HepG2 (cell line): ENCODE data around the gene HSF2BP. TPM values are rescaled to one million over a fixed set of nuclear protein-coding genes. Genes with fewer than 3 reads are reported as not detected.

Source experiments
- ATAC-seq: fragments of 200-7000 bp; cut with Tn5 transposase; 3 replicates; pipeline ENCODE4 v1.9.1; 2020; ENCODE audit warnings: mild to moderate bottlenecking, moderate library complexity
- BruUV-seq: library from RNA; stranded (reverse); fragments of 400-500 nt; replicated peaks from 2 replicates; lab custom pipeline; 2021; lab: Mats Ljungman, UMichigan
- CTCF ChIA-PET: fragments of 300-600 bp; formaldehyde crosslinking; extraction: SDS; loops from one replicate; lab custom pipeline; 2021; ENCODE audit warnings: low total read pairs, inconsistent platforms, low intra/inter-chr PET ratio; lab: Yijun Ruan, JAX
- POLR2A ChIA-PET: fragments of 350-600 bp; sonication (Branson Sonifier 250); formaldehyde crosslinking; loops from one replicate; lab custom pipeline; 2020; ENCODE audit warnings: antibody characterized with exemption, inconsistent platforms; lab: Yijun Ruan, JAX
- DNase-seq: peaks from one replicate; pipeline ENCODE4 v3.0.0-alpha.2; 2015; ENCODE audit warnings: low spot score
- FAIRE-seq: peaks from 3 replicates; lab custom pipeline; 2011; peaks lifted over from hg19 to GRCh38; lab: Jason Lieb, UNC
- H2AFZ ChIP-seq: one replicate; pipeline ENCODE4 v1.6.1; 2011; ENCODE audit warnings: low read length, inconsistent platforms
- H3K27ac ChIP-seq: fragments of 300-600 bp; 3 replicates; pipeline ENCODE4 v1.8.0; 2011; ENCODE audit warnings: mixed run types, mild to moderate bottlenecking, mixed read lengths, low read length, inconsistent platforms; ENCODE audit not compliant: insufficient read depth; ENCODE audit errors: extremely low read length
- H3K27me3 ChIP-seq, 2 experiments: fragments of 200-600 bp in 1 of 2; 2 replicates in 1 of 2; 3 replicates in 1 of 2; pipeline versions ENCODE4 v1.6.0 to v1.8.0; 2011; ENCODE audit warnings: low read length in 2 of 2, mild to moderate bottlenecking in 2 of 2, moderate library complexity in 2 of 2, inconsistent platforms in 1 of 2; ENCODE audit not compliant: insufficient read depth in 2 of 2, control insufficient read depth in 1 of 2
- H3K36me3 ChIP-seq, 2 experiments: fragments of 200-600 bp in 1 of 2; replicated peaks in 1 of 2; 2 replicates in 1 of 2; 3 replicates in 1 of 2; pipeline versions ENCODE4 v1.5.1 to v1.8.0; 2011; ENCODE audit warnings: low read length in 2 of 2, inconsistent platforms in 1 of 2; ENCODE audit not compliant: insufficient read depth in 2 of 2, control insufficient read depth in 1 of 2
- H3K4me1 ChIP-seq: 2 replicates; pipeline ENCODE4 v1.5.1; 2012; ENCODE audit warnings: low read length, inconsistent platforms; ENCODE audit not compliant: insufficient read depth
- H3K4me2 ChIP-seq: 2 replicates; pipeline ENCODE4 v1.6.0; 2011; ENCODE audit warnings: low read depth, low read length, inconsistent platforms
- H3K4me3 ChIP-seq, 3 experiments: fragments of 200-600 bp in 1 of 3; sonication (generic), shearing (Covaris generic) in 1 of 3; replicated peaks in 1 of 3; 2 replicates each; pipeline ENCODE4 v1.5.1; 2011 to 2016; ENCODE audit warnings: low read length in 3 of 3, inconsistent platforms in 2 of 3, low read depth in 2 of 3, mild to moderate bottlenecking in 2 of 3, control low read depth in 1 of 3, mixed read lengths in 1 of 3; ENCODE audit not compliant: insufficient read depth in 1 of 3
- H3K79me2 ChIP-seq: one replicate; pipeline ENCODE4 v1.6.1; 2011; ENCODE audit warnings: low read length, inconsistent platforms; ENCODE audit not compliant: insufficient read depth
- H3K9ac ChIP-seq: 2 replicates; pipeline ENCODE4 v1.6.0; 2011; ENCODE audit warnings: mild to moderate bottlenecking, low read depth, low read length, inconsistent platforms; ENCODE audit not compliant: insufficient read depth
- H3K9me3 ChIP-seq: 2 replicates; pipeline ENCODE4 v1.5.1; 2012; ENCODE audit warnings: mild to moderate bottlenecking, low read length
- H4K20me1 ChIP-seq: 2 replicates; pipeline ENCODE4 v1.6.0; 2011; ENCODE audit warnings: inconsistent platforms, mild to moderate bottlenecking, low read length, moderate library complexity; ENCODE audit not compliant: insufficient read depth
- CHD4 ChIP-seq: fragments of 200-600 bp; sonication (generic); IDR thresholded peaks from 2 replicates; pipeline ENCODE4 v1.7.0; 2017; ENCODE audit warnings: mild to moderate bottlenecking, low read length, borderline replicate concordance
- ELF3 ChIP-seq: IDR thresholded peaks from 2 replicates; pipeline ENCODE4 v1.6.1; 2016; ENCODE audit warnings: missing genetic modification reagents, missing compliant biosample characterization
- EP300 ChIP-seq, 3 experiments: sonication (generic) in 1 of 3; formaldehyde crosslinking in 1 of 3; IDR thresholded peaks; 2 replicates each; pipeline versions ENCODE4 v1.5.1 to v1.6.1; 2011 to 2020; ENCODE audit warnings: low read depth in 2 of 3, low read length in 2 of 3, borderline replicate concordance in 1 of 3, improper control_type of control experiment in 1 of 3, mild to moderate bottlenecking in 1 of 3, missing genetic modification reagents in 1 of 3, moderate library complexity in 1 of 3
- HNRNPUL1 ChIP-seq: fragments of 200-400 bp; formaldehyde crosslinking; IDR thresholded peaks from 2 replicates; pipeline ENCODE4 v1.6.1; 2017; ENCODE audit warnings: low read depth, mild to moderate bottlenecking, low read length, moderate library complexity
- PHF8 ChIP-seq: sonication (generic); formaldehyde crosslinking; IDR thresholded peaks from 2 replicates; pipeline ENCODE4 v1.5.0; 2020; ENCODE audit warnings: missing genetic modification reagents
- RXRA ChIP-seq: sonication (generic); formaldehyde crosslinking; IDR thresholded peaks from 2 replicates; pipeline ENCODE4 v1.5.1; 2020; ENCODE audit warnings: missing genetic modification reagents
- ZNF569 ChIP-seq: sonication (generic); formaldehyde crosslinking; IDR thresholded peaks from 2 replicates; pipeline ENCODE4 v1.5.0; 2020; ENCODE audit warnings: mild to moderate bottlenecking, missing genetic modification reagents, moderate library complexity, borderline replicate concordance
- ZNF709 ChIP-seq: sonication (generic); formaldehyde crosslinking; IDR thresholded peaks from 2 replicates; pipeline ENCODE4 v1.5.0; 2020; ENCODE audit warnings: mild to moderate bottlenecking, missing genetic modification reagents
- ZNF781 ChIP-seq: sonication (generic); formaldehyde crosslinking; IDR thresholded peaks from 2 replicates; pipeline ENCODE4 v1.5.1; 2020; ENCODE audit warnings: borderline replicate concordance, mild to moderate bottlenecking, missing genetic modification reagents; ENCODE audit errors: not compliant biosample characterization
- WGBS: methylation state at CpG from one replicate; pipeline ENCODE4 v1.1.6; 2017; ENCODE audit warnings: low lambda C conversion rate; 5-methylcytosine and 5-hydroxymethylcytosine counted together
- in situ Hi-C: cut with HindIII; loops from 2 replicates; pipeline ENCODE4 v1.10.0; 2017; ENCODE audit warnings: low pct_unique_long_range_greater_than_20kb; ENCODE audit not compliant: extremely low pct_ligation_motif_present
- intact Hi-C: fragments of 100-400 bp; cut with micrococcal nuclease; formaldehyde crosslinking; loops from one replicate; pipeline ENCODE4 v1.10.0; 2022; ENCODE audit not compliant: unreplicated experiment
- polyA plus RNA-seq, 8 experiments: library from polyadenylated mRNA; depleted of rRNA in 3 of 8; stranded (reverse) in 7 of 8; unstranded in 1 of 8; fragments of >200 nt; fragmentation: Illumina TruSeq in 4 of 8; extraction: Trizol in 4 of 8; gene quantifications; 2 replicates each; pipeline versions ENCODE4 v1.2.1 to v1.2.3, GENCODE V29; 2011 to 2016; ENCODE audit warnings: low read depth in 4 of 8, missing spikeins in 1 of 8, mixed read lengths in 1 of 8; ENCODE audit not compliant: insufficient read depth in 1 of 8
- total RNA-seq, 5 experiments: library from RNA; depleted of rRNA; stranded (reverse); fragments of >200 nt; fragmentation: Illumina TruSeq; extraction: Trizol; gene quantifications; 2 replicates each; pipeline ENCODE4 v1.2.3, GENCODE V29; 2016; ENCODE audit warnings: low read depth in 1 of 5
- TF ChIP-seq, protein P1 (sequence below): sonication (generic); formaldehyde crosslinking; IDR thresholded peaks from 2 replicates; pipeline ENCODE4 v1.5.0; 2020; ENCODE audit warnings: mild to moderate bottlenecking, missing genetic modification reagents, borderline replicate concordance
- TF ChIP-seq, protein P2 (sequence below): sonication (generic); formaldehyde crosslinking; conservative IDR thresholded peaks from 2 replicates; pipeline ENCODE4 v1.4.0; 2020; ENCODE audit warnings: missing genetic modification reagents
- TF ChIP-seq, protein P3 (sequence below): sonication (generic); formaldehyde crosslinking; IDR thresholded peaks from 2 replicates; pipeline ENCODE4 v1.4.0; 2020; ENCODE audit warnings: mild to moderate bottlenecking, missing genetic modification reagents, borderline replicate concordance
- TF ChIP-seq, protein P4 (sequence below): sonication (generic); formaldehyde crosslinking; IDR thresholded peaks from 2 replicates; pipeline ENCODE4 v1.8.1; 2023; ENCODE audit warnings: mild to moderate bottlenecking, moderate library complexity, missing genetic modification reagents

HSF2BP gene
- total and polyA plus RNA-seq, 2 of the 13 experiments (the other 11 are each of a cell fraction or from before 2014, with no cell fraction given) = 0.67 to 2.2 TPM

DNA sequence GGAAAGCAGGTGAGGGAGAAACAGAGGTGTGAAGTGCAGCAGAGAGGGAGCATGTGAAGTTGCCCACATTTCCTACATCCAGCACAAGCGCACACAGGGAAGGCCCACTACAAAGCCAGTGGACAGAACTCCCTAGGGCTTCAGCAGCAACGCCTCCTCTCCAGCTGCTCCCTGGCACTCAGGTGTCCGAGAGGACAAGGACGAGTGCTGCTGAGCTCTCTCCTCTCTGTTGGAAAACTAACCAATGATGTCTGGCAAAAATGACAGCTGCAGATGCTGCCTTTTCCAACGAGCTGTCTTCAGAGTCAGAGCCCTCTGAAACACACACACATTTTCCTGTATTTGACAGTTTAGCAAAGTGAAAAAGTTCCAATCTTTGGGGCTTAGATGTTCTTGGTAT is 86.8 kb downstream of the HSF2BP start:
- H4K20me1 ChIP-seq = no peaks in the 10 kb centered on the region
- H3K79me2 ChIP-seq = no peaks in the 10 kb centered on the region
- no peak overlapping the region for H3K9ac ChIP-seq
- DNase-seq (no peak), FAIRE-seq (no peak), ATAC-seq (no peak)
- no peaks in the 10 kb centered on the region for H3K36me3 ChIP-seq
- H3K4me2 ChIP-seq = no peak overlapping the region
- H2AFZ ChIP-seq = no peak overlapping the region
- in situ Hi-C loops = no loop called here
- intact Hi-C loops = no loop called here
- WGBS = 74% methylated on average over 4 of the region's 5 CpGs
- H3K4me3 ChIP-seq = no peak overlapping the region
- ChIA-PET POLR2A (no interaction called here), CTCF (no interaction called here)
- peaks cover 9% of the 10 kb centered on the region for H3K4me1 ChIP-seq
- no TSS peak for BruUV-seq
- H3K27ac ChIP-seq = no peak overlapping the region
- no peaks in the 10 kb centered on the region for H3K27me3 ChIP-seq
- no peaks in the 10 kb centered on the region for H3K9me3 ChIP-seq
- TF ChIP-seq, protein P1, sequence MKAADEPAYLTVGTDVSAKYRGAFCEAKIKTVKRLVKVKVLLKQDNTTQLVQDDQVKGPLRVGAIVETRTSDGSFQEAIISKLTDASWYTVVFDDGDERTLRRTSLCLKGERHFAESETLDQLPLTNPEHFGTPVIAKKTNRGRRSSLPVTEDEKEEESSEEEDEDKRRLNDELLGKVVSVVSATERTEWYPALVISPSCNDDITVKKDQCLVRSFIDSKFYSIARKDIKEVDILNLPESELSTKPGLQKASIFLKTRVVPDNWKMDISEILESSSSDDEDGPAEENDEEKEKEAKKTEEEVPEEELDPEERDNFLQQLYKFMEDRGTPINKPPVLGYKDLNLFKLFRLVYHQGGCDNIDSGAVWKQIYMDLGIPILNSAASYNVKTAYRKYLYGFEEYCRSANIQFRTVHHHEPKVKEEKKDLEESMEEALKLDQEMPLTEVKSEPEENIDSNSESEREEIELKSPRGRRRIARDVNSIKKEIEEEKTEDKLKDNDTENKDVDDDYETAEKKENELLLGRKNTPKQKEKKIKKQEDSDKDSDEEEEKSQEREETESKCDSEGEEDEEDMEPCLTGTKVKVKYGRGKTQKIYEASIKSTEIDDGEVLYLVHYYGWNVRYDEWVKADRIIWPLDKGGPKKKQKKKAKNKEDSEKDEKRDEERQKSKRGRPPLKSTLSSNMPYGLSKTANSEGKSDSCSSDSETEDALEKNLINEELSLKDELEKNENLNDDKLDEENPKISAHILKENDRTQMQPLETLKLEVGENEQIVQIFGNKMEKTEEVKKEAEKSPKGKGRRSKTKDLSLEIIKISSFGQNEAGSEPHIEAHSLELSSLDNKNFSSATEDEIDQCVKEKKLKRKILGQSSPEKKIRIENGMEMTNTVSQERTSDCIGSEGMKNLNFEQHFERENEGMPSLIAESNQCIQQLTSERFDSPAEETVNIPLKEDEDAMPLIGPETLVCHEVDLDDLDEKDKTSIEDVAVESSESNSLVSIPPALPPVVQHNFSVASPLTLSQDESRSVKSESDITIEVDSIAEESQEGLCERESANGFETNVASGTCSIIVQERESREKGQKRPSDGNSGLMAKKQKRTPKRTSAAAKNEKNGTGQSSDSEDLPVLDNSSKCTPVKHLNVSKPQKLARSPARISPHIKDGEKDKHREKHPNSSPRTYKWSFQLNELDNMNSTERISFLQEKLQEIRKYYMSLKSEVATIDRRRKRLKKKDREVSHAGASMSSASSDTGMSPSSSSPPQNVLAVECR (CRISPR knock-in tag) = no peak
- TF ChIP-seq ELF3 = no peak
- TF ChIP-seq, protein P2, sequence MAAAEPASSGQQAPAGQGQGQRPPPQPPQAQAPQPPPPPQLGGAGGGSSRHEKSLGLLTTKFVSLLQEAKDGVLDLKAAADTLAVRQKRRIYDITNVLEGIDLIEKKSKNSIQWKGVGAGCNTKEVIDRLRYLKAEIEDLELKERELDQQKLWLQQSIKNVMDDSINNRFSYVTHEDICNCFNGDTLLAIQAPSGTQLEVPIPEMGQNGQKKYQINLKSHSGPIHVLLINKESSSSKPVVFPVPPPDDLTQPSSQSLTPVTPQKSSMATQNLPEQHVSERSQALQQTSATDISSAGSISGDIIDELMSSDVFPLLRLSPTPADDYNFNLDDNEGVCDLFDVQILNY = no peak
- no peak for TF ChIP-seq PHF8 (CRISPR knock-in tag)
- no peak for TF ChIP-seq EP300 (IDR thresholded peaks at IDR 0.05; ENCODE audit: low read depth in 2 of 2, low read length in 2 of 2)
- TF ChIP-seq EP300 (CRISPR knock-in tag; IDR thresholded peaks at IDR 0.05; ENCODE audit: borderline replicate concordance) = no peak
- TF ChIP-seq ZNF781 (CRISPR knock-in tag) = no peak
- TF ChIP-seq, protein P3, sequence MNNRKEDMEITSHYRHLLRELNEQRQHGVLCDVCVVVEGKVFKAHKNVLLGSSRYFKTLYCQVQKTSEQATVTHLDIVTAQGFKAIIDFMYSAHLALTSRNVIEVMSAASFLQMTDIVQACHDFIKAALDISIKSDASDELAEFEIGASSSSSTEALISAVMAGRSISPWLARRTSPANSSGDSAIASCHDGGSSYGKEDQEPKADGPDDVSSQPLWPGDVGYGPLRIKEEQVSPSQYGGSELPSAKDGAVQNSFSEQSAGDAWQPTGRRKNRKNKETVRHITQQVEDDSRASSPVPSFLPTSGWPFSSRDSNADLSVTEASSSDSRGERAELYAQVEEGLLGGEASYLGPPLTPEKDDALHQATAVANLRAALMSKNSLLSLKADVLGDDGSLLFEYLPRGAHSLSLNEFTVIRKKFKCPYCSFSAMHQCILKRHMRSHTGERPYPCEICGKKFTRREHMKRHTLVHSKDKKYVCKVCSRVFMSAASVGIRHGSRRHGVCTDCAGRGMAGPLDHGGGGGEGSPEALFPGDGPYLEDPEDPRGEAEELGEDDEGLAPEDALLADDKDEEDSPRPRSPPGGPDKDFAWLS = no peak
- TF ChIP-seq HNRNPUL1 = no peak
- TF ChIP-seq ZNF569 (CRISPR knock-in tag) = no peak
- no peak for TF ChIP-seq RXRA (CRISPR knock-in tag)
- no peak for TF ChIP-seq CHD4
- TF ChIP-seq, protein P4, sequence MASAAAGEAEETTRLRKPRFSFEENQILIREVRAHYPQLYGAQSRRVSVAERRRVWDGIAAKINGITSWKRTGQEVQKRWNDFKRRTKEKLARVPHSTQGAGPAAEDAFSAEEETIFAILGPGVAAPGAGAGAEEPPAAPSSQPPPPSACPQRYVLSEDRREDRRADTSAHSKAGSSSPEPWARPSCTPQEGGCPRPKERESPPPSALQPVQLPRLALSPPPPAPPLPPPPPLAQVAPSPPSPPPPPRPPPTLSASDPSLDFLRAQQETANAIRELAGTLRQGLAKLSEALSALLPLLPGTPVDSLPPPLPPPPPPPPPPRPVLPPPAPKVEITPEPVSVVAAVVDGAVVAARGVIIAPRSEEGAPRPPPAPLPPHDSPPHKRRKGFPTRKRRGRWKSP = no peak
- TF ChIP-seq ZNF709 (CRISPR knock-in tag) = no peak
